MCF 10A (cell line): ENCODE results near the gene RASSF5. TPM values are rescaled to one million over a fixed set of nuclear protein-coding genes. Genes with fewer than 3 reads are reported as not detected.

Source experiments
- BruUV-seq: library from RNA; stranded (reverse); fragments of 400-500 nt; replicated peaks from 2 replicates; lab custom pipeline; 2021; lab: Mats Ljungman, UMichigan
- CTCF ChIA-PET: fragments of 300-600 bp; sonication (Branson Sonifier 250); formaldehyde crosslinking; extraction: SDS; loops from one replicate; lab custom pipeline; 2021; ENCODE audit warnings: antibody characterized with exemption, inconsistent platforms; lab: Yijun Ruan, JAX
- POLR2A ChIA-PET: fragments of 300-600, 350-650 bp; sonication (Branson Sonifier 250); formaldehyde crosslinking; extraction: SDS; loops from one replicate; lab custom pipeline; 2020; ENCODE audit warnings: antibody characterized with exemption, inconsistent platforms; lab: Yijun Ruan, JAX
- DNase-seq: peaks from one replicate; pipeline ENCODE4 v3.0.0-alpha.2; 2018; ENCODE audit not compliant: unreplicated experiment
- H3K27ac Mint-ChIP-seq: one replicate; pipeline ENCODE4 v1.8.0; 2022; ENCODE audit warnings: mild to moderate bottlenecking, low read depth, mixed read lengths; ENCODE audit not compliant: unreplicated experiment
- H3K27me3 Mint-ChIP-seq: one replicate; pipeline ENCODE4 v1.8.0; 2022; ENCODE audit warnings: mixed read lengths; ENCODE audit not compliant: insufficient read depth, unreplicated experiment
- H3K36me3 Mint-ChIP-seq: one replicate; pipeline ENCODE4 v1.8.0; 2022; ENCODE audit warnings: mild to moderate bottlenecking, moderate library complexity, mixed read lengths; ENCODE audit not compliant: insufficient read depth, unreplicated experiment
- H3K4me1 Mint-ChIP-seq: one replicate; pipeline ENCODE4 v1.8.0; 2022; ENCODE audit warnings: mixed read lengths; ENCODE audit not compliant: insufficient read depth, unreplicated experiment
- H3K4me3 Mint-ChIP-seq: one replicate; pipeline ENCODE4 v1.8.0; 2022; ENCODE audit warnings: mild to moderate bottlenecking, moderate library complexity, mixed read lengths; ENCODE audit not compliant: unreplicated experiment
- H3K9me3 Mint-ChIP-seq: one replicate; pipeline ENCODE4 v1.8.0; 2022; ENCODE audit warnings: mixed read lengths; ENCODE audit not compliant: unreplicated experiment
- CTCF ChIP-seq: fragments of 200-600 bp; IDR thresholded peaks from one replicate; pipeline ENCODE4 v1.8.0; 2022; ENCODE audit warnings: antibody characterized with exemption, mild to moderate bottlenecking; ENCODE audit not compliant: unreplicated experiment
- intact Hi-C: fragments of 100-400 bp; cut with micrococcal nuclease; formaldehyde crosslinking; loops from 2 replicates; pipeline ENCODE4 v1.14.1; 2022
- total RNA-seq: library from RNA; stranded (reverse); gene quantifications from 2 replicates; pipeline ENCODE4 v1.2.3, GENCODE V29; 2022

Gene RASSF5
- total RNA-seq, 1 experiment from 2014 or later: 8.3 TPM

DNA sequence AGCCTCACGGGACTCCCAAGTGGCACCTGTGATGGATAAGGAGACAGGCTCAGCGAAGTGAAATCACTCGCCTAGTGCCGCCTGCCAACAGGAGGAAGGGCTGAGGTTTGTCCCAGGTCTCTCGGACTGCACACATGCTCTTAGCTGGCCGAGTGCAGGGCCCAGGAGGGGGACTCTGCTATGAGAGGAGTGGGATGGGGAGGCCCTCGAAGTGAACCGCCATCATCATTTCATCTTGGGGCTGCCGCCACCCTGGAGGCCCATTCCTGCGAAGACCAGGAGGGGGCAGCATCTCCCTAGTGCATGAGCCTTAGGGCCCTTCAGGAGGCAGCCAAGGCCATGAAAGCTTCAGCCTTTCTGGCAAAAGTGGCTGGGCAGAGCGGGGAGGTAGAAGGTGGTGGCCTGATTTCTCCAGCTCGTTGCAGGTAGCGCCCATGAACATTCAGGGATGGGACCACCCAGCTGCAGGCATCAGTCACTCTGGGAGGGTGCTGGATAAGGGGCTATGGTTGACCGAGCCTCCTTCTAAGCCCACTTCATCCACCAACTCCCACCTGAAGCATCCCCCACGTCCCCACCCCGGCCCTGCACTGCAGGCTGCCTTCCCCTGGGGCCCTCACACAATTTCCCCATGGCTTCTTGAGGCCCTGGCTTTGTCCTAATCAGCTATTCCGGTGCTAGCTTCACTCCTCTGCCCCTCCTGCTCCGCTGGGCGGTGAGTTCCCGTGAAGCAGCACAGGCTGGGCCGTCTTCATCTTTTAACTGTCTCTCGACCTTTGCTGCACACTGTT, 17.2 kb upstream of the RASSF5 start:
- POLR2A ChIA-PET: interaction anchor here (0.7 to 2.4 kb wide), 9 partner anchors 9 to 173 kb away, joined by 3 to 25 read pairs (median 4); partner anchors contain the start of gene RASSF5
- BruUV-seq: no TSS peak
- H3K27me3 Mint-ChIP-seq: no peaks in the 10 kb centered on the region

GRCh38 chr1:206490771-206491405, 16.4 kb upstream of the RASSF5 start:
- POLR2A ChIA-PET: interaction anchor here (0.7 to 2.4 kb wide), 8 partner anchors 12 to 173 kb away, joined by 3 to 25 read pairs (median 4); partner anchors contain the start of gene RASSF5

More for the DNA sequence above, 17.2 kb upstream of the RASSF5 start:
- Mint-ChIP-seq H3K9me3 (no peaks in the 10 kb centered on the region), H3K27ac (no peak overlapping the region), H3K4me1 (no peaks in the 10 kb centered on the region), H3K4me3 (no peak overlapping the region), H3K36me3 (peaks cover 9% of the 10 kb centered on the region)
- peak; percentile 100 for TF ChIP-seq CTCF
- DNase-seq: peak; percentile 89
- intact Hi-C loops: loop anchor here (1.0 to 5.0 kb wide), 4 partner anchors 93 to 493 kb away; no protein-coding TSS in a partner anchor
- CTCF ChIA-PET: interaction anchor here (0.6 to 21.4 kb wide), 77 partner anchors 11 to 1554 kb away, joined by 3 to 851 read pairs (median 4); partner anchors contain the start of genes DYRK3, EIF2D, FCAMR and IKBKE

DNA sequence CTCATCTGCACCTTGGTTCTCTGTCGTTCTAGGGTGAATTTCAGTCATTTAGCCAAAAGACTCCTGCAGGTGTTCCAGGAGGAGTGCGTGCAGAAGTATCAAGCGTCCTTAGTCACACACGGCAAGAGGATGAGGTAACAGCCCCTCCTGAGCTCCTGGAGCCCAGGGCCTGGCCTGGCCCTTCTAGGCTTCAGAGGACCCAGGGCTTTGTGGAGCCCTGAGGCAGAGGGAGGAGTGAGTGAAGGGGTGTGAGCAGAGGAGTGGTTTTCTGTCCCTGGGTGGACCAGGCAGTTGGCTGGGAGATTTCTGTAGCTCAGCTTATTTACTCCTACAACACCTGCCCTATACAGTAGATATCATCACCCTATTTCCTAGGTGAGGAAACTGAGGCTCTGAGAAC, 15.7 kb upstream of the RASSF5 start:
- Mint-ChIP-seq H3K4me3 (no peak overlapping the region), H3K9me3 (no peaks in the 10 kb centered on the region), H3K4me1 (no peaks in the 10 kb centered on the region), H3K27ac (no peak overlapping the region), H3K27me3 (no peaks in the 10 kb centered on the region), H3K36me3 (peaks cover 7% of the 10 kb centered on the region)
- intact Hi-C loops: loop anchor here (2.0 to 5.0 kb wide), 3 partner anchors 173 to 491 kb away; no protein-coding TSS in a partner anchor
- no peak for DNase-seq
- BruUV-seq: no TSS peak
- TF ChIP-seq CTCF: no peak
- CTCF ChIA-PET: interaction anchor here (0.8 to 21.4 kb wide), 12 partner anchors 11 to 488 kb away, joined by 3 to 851 read pairs (median 30); partner anchors contain the start of genes IKBKE and RASSF5
- POLR2A ChIA-PET: interaction anchor here (1.6 kb wide), 1 partner anchor 115 kb away, joined by 4 read pairs; no protein-coding TSS in a partner anchor

More at GRCh38 chr1:206490771-206491405, 16.4 kb upstream of the RASSF5 start:
- no TSS peak for BruUV-seq
- peaks cover 7% of the 10 kb centered on the region for H3K36me3 Mint-ChIP-seq
- no peaks in the 10 kb centered on the region for H3K9me3 Mint-ChIP-seq
- CTCF ChIA-PET: interaction anchor here (0.6 to 21.4 kb wide), 64 partner anchors 11 to 1555 kb away, joined by 3 to 851 read pairs (median 5); partner anchors contain the start of genes DYRK3, EIF2D, IKBKE and RASSF5
- TF ChIP-seq CTCF: no peak
- H3K27ac Mint-ChIP-seq: no peak overlapping the region
- H3K27me3 Mint-ChIP-seq: no peaks in the 10 kb centered on the region
- intact Hi-C loops: loop anchor here (1.0 to 5.0 kb wide), 4 partner anchors 92 to 492 kb away; no protein-coding TSS in a partner anchor
- no peak for DNase-seq
- no peak overlapping the region for H3K4me3 Mint-ChIP-seq
- no peaks in the 10 kb centered on the region for H3K4me1 Mint-ChIP-seq
